Measurements from ENCODE around the gene SHLD2. TPM values are rescaled to one million over a fixed set of nuclear protein-coding genes. Genes with fewer than 3 reads are reported as not detected.
"Not testable (repeated sequence)": the region's sequence is repeated elsewhere in the genome, so short reads cannot be mapped to it uniquely, and the experiment has no call there.

Gene SHLD2, protein sequence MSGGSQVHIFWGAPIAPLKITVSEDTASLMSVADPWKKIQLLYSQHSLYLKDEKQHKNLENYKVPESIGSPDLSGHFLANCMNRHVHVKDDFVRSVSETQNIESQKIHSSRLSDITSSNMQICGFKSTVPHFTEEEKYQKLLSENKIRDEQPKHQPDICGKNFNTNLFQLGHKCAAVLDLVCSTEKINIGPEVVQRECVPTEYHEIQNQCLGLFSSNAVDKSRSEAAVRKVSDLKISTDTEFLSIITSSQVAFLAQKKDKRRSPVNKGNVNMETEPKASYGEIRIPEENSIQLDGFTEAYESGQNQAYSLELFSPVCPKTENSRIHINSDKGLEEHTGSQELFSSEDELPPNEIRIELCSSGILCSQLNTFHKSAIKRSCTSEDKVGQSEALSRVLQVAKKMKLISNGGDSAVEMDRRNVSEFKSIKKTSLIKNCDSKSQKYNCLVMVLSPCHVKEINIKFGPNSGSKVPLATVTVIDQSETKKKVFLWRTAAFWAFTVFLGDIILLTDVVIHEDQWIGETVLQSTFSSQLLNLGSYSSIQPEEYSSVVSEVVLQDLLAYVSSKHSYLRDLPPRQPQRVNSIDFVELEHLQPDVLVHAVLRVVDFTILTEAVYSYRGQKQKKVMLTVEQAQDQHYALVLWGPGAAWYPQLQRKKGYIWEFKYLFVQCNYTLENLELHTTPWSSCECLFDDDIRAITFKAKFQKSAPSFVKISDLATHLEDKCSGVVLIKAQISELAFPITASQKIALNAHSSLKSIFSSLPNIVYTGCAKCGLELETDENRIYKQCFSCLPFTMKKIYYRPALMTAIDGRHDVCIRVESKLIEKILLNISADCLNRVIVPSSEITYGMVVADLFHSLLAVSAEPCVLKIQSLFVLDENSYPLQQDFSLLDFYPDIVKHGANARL
- total RNA-seq = 26.7 TPM

DNA sequence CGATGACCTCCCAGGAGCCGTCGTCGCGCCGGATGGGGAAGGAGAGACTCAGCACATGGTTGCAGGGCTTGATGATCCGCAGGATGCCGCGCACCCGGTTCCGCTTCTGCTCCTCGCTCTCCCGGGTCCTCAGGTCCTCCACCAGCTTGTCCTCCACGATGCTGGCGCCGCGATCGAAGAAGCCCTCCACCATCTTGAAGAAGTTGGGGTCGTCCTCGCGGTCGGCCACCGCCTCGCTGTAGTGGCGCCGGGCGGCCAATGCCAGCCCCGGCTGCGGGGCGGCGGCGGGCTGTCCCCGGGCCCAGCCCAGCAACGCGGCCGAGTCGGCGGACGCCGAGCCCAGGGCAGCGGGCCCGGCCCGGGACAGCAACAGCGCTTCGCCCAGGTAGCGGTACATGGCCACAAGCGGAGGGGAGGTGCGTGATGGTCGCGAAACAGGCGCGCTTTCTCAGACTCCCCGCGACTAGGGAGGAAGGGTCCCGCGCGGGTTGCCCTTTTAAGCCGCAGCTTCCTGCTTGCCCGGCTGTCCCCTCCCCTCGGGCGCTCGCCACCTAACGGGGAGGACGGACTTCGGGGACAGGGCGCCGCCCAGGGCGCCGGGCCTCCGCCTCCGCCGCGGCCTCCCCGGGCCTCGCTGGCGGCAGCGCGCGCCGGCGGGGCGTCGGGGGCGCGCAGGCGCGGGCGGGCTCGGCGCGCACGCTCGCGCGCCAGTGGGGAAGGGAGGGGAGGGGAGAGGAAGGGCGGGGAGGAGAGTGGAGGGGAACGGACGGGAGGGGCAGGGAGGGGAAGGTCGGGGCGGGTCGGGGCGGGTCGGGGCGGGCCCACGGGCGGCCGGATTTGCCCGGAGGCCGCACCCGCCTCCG lies at the start of gene SHLD2, which contains the start of gene GLUD1:
SHLD2 (plus strand) TSS at position 834 of the 863 bp plus-strand sequence. CDS start 56,149 bp downstream, outside the sequence.
GLUD1 (minus strand) TSS at position 471 of the 863 bp plus-strand sequence; CDS start at position 397, 74 bp downstream.
- ATAC-seq = peak; percentile 75
- peak; percentile 96 for DNase-seq (ENCODE audit: low spot score)

DNA sequence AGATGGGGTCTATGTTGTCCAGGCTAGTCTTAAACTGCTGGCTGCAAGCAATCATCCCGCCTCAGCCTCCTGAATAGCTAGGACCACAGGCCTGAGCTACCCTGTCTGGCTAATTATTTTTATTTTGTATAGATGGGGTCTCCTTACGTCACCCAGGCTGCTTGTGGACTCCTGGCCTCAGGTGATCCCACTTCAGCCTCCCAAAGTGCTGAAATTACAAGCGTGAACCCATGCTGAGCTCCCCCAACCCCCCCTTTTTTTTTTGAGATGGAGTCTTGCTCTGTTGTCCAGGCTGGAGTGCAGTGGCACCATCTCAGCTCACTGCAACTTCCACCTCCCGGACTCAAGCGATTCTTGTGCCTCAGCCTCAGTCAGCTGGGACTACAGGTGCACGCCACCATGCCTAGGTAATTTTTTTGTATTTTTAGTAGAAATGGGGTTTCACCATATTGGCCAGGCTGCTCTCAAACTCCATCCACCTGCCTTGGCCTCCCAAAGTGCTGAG lies 49.5 kb upstream of the SHLD2 start:
- DNase-seq (ENCODE audit: low spot score) = no peak
- ATAC-seq = no peak

DNA sequence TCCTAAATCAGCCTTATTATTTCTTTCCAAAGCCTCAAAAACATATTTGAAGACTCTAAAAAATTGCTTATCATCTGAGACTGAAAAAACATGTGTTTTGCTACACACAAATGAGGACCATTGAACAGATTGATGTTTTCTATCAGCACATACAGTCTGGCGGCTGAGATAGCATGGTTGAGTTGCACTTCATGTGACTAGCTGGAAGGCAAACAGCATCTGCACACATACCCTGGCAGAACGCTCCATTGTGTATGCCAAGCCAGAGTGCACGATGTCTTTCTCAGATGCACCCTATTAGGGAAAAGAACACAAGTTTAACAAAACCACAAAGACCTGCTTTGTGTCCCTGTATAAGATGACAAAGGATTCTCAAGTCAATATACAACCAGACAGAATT lies 41.9 kb upstream of the SHLD2 start:
- ATAC-seq = peak; percentile 79

DNA sequence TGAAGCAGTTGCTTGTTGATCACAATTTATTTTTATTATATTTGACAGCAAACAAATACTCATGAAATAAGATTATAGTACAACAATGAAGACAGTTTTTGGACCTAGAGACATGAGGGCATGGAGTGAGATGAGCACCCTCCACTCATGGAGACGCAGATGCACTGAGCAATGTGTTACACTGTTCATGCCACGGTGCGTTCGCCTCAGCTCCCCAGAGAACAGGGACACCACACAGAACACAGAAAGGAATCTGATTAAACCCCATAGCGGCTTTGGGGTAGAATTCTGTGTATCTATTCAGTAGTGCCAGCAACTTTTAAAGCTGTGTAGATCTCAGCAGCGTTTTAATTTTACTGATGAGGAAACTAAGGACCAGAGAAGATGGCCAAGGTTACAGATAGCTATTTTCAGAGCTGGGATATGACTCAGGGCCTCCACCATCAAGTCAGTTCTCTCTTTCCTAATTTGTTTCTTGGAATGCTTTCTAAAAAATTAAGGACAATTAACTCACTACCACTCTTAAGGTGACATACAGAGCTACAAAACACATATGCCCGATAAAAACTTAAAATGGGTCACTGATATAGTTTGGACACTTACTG lies 41.3 kb upstream of the SHLD2 start:
- DNase-seq (ENCODE audit: low spot score) (no peak), ATAC-seq (peak; percentile 13)

More for the DNA sequence above, 41.9 kb upstream of the SHLD2 start:
- no peak for DNase-seq (ENCODE audit: low spot score)

DNA sequence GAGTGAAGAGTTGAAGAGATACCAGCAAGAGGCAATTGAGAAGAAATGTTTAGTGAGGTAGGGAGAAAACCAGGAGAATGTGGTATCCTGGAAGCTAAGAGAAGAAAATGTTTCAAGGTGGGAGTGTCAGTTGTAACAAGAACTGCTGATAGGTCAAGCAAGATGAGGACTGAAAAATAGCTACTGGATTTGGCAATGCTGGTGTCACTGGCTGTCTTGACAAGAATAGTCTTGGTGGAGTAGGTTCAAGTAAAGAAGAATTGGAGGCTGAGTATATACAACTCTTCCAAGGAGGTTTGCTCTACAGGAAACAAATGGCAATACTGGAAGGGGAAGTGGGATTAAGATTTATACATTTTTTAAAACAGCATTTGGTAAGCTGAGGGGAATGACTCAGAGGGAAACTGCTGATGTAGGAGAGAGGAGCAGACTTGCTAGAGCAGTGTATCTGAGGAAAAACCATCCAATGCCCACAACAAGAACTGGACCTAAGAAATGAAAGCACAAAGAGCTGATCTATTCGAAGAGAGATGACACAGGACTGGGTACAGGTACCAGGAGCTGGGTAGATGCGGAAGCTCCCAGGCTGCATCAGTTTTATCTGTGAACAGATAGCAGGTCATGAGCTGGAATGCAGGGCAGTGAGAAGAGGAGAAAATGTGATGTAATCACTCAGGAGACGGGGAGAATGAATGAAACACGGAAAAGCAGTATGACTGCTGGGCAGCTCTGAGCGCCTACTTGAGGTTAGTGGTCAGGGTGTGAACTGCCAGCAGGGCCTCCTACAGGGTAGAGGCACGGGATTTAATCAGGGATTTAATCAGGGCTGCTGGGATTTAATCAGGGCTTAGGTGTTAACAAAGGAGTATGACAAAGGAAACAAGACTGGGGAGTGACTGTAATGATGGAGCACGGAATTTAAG lies 40.4 kb upstream of the SHLD2 start:
- DNase-seq (ENCODE audit: low spot score) = no peak
- peak; percentile 31 for ATAC-seq

DNA sequence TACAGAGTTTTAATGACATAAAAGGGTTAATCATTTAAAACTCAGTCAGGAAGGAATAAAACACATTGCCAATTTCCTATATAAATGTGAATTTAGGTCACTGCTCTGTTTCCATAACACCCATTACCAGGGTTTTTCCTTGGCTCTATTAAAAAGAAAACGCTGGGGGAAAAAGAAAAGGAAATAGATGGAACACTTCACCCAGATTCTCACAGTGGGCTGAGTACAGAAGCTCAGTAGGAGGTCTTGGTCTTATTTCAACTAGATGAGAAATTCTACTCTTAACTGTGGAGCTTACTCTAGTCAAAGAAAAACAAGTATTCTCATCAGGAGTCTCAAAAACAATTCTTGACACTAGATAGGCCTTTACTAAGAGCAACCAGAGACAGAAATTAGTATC lies 36.8 kb upstream of the SHLD2 start:
- DNase-seq (ENCODE audit: low spot score) = no peak
- no peak for ATAC-seq

DNA sequence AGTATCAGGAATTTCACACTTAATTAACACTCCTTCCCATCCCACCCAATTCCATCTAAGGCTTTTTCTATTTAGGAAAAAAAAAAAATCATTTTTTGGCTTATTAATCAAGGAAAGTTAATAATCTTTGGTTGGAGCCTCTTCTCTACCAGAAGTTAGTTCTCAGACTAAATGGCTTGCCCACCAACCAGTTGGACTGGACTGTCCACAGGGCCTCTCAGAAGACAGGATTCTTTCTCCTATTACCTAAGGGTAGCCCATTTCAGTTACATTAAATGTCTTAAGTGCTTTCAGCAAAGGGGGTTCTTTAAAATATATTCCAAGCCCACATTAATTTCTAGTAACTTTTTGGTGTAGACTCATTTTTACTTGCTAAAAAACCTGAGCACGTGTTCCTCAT lies 35.6 kb upstream of the SHLD2 start:
- ATAC-seq (no peak), DNase-seq (ENCODE audit: low spot score) (no peak)

DNA sequence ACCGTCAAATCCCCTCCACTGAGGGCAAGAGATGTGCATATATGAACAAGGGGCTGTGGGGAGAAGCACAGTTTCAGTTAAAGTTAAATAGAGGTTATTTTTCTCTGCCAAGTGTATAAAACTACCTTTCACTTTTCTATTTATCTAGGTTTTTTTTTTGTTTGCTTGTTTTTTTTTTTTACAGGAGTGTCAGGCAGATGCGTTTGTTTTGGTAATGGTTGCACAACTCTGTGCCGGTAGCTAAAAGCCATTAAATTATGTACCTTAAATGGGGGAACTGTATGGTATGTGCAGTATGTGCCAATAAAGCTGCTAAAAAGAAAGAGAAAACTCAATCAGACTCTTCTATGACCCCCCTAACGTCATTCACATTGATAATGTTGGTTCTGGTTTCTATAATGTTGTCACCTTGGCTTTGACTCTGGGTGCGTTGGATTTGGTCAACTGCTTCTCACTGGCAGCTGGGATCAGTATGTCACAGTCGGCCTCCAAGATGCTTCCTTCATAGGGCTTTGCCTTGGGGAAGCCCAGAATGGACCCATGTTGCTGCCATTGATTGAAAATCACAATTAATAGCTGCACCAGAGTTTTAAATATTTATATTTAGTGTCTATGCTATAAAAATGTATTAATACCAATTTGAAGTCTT lies 34.6 kb upstream of the SHLD2 start:
- no peak for DNase-seq (ENCODE audit: low spot score)
- peak; percentile 54 for ATAC-seq

DNA sequence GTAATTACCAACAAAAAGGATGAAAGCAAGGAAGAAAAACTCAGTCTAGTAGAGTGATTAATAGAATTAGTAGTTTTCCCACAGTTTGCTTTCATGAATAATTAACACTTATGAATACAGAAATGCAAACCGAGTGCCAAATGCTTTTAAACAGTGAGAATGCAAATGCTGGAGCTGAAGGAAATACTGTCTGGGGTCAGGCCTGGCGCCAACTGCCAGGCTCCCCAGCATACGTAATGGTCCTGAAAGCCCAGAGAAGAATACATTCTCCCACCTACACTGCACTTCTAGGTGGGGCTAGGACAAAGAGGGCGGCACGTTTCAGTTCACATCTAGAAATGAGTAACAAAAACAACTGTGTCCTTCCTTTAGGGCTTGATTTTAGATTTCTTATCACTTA lies 30.4 kb upstream of the SHLD2 start:
- DNase-seq (ENCODE audit: low spot score) (no peak), ATAC-seq (no peak)

DNA sequence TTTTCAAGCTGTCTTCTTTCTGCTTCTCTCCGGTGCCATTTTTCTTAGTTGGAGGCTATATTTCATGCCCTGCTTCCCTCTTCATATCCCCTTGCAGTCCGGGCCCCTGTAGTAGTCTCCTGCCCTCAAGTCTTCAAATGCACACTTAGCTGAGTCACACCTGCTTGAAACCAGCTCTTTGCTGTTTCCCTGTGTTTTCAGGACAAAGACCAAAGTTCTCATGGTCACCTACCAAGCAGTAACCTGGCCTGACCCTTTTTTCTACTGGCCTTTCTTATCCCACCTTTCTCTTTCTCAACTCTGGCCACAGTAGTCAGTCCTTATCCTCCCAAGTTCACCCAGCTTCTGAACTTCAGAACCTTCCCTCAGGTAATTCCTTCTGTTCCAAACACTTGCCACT lies 28.8 kb upstream of the SHLD2 start:
- no peak for DNase-seq (ENCODE audit: low spot score)
- peak; percentile 66 for ATAC-seq

DNA sequence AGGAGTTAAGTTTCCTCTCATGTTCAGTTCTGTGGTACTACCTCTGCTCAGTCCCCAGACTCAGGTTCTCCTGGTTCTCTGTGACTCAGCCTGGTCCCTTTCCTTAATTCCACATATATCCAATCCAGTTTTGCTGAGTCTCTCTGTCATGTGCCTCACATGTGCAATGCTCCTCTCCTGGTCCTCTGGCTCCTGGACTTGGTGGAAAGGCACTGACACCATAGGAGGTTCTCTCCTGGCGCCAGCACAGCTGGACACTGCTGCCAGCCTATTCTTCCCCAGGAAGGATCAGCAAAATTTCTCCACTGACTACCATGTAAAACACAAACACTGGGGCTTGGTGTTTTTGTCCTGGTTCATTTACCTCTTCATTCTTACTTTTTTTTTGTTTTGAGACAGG lies 28.1 kb upstream of the SHLD2 start:
- no peak for DNase-seq (ENCODE audit: low spot score)
- ATAC-seq = peak; percentile 55

DNA sequence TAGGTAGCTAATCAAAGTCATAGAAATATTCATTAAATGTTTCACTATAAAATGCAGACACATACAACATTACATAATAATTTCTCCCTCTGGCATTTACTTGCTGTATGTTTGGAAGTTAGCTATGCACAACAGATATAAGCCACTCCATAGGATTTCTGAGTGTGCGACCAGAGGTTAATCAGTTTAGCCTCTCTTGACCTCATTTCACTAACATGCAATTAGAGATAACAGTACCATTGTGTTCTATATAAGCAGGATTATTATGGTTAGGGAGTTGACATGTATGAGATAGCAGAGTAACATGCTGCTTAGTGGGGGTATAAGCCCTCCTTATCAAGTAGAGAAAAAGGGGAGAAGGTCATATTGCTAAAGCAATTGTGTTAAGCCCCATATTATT lies 26.7 kb upstream of the SHLD2 start:
- ATAC-seq (no peak), DNase-seq (ENCODE audit: low spot score) (no peak)

DNA sequence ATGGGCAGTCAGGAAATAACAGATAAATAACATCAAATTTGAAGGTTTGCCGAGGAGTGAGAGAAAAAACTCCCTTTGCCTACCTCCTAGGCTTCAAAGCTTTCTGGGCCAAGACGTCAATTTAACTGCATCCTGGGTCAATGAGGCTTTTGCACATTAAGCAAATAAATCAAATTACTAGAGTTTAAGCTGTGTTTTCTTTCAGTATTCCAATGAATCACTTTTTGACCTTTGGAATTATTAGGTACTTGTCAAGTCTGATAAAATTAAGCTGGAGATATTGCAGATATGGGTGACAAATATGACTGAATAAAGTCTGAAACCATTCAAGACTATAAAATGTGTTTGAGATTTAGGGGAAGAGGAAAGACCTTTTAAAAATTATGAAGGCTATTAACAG lies 22.6 kb upstream of the SHLD2 start:
- no peak for ATAC-seq
- DNase-seq (ENCODE audit: low spot score) = no peak

DNA sequence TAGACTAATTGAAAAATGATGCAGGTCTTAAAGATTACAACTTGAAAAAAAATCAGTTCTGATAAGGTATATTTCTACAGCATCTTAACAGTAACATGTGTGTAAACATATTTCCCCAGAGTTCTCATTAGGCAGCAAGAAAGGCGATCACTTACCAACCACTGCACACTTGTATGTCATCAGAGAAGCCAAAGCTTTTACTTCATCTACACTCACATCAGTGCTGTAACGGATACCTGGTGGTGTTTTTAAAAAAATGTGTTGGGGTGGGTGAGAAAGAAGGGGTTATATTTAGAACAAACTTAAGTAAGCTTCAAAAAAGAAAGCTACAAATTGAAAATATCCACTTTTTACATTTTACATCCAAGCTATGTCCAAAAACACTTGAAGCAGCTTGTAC lies 18.6 kb upstream of the SHLD2 start:
- not testable (repeated sequence) for ATAC-seq; DNase-seq (ENCODE audit: low spot score)

DNA sequence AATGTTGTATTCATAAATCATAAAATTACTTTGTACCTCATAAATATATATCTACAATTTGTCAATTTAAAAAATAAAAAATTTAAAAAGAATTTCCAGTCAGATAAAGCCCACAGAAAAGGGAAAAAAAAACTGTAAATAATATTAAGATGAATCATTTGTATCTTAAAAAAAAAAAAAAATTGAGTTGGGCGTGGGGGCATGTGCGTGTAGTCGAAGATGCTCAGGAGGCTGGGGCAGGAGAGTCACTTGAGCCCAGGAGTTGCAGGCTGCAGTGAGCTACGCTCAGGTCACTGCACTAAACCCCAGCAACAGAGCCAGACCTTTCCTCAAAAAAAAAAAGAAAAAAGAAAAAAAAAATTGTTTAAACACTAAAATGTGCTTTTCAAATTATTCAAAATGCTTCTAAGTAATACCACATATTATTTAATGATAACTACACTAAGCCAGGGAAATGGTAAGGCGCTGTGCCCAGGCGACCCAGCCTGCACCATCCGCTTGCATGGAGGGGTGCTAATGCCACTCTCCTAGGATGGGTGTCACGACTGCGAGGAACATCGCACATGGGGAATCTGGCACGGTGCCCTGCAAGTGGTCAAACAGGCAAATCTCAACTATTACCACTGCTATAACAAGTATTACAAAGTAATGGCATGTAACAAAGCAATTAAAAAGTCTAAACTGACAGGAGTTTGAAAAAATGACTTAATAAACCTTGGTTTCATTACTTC lies 15.7 kb upstream of the SHLD2 start:
- peak; percentile 57 for ATAC-seq

DNA sequence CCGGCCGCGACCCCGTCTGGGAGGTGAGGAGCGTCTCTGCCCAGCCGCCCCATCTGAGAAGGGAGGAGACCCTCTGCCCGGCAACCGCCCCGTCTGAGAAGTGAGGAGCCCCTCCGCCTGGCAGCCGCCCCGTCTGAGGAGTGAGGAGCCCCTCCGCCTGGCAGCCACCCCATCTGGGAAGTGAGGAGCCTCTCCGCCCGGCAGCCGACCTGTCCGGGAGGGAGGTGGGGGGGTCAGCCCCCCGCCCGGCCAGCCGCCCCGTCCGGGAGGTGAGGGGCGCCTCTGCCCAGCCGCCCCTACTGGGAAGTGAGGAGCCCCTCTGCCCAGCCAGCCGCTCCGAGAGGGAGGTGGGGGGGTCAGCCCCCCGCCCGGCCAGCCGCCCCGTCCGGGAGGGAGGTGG lies 14.4 kb upstream of the SHLD2 start:
- DNase-seq (ENCODE audit: low spot score); ATAC-seq: not testable (repeated sequence)

More for the DNA sequence above, 15.7 kb upstream of the SHLD2 start:
- no peak for DNase-seq (ENCODE audit: low spot score)

DNA sequence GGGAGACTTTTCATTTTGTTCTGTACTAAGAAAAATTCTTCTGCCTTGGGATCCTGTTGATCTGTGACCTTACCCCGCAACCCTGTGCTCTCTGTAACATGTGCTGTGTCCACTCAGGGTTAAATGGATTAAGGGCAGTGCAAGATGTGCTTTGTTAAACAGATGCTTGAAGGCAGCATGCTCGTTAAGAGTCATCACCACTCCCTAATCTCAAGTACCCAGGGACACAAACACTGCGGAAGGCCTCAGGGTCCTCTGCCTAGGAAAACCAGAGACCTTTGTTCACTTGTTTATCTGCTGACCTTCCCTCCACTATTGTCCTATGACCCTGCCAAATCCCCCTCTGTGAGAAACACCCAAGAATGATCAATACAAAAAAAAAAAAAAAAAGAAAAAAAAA lies 13.4 kb upstream of the SHLD2 start:
- DNase-seq (ENCODE audit: low spot score); ATAC-seq: not testable (repeated sequence)

DNA sequence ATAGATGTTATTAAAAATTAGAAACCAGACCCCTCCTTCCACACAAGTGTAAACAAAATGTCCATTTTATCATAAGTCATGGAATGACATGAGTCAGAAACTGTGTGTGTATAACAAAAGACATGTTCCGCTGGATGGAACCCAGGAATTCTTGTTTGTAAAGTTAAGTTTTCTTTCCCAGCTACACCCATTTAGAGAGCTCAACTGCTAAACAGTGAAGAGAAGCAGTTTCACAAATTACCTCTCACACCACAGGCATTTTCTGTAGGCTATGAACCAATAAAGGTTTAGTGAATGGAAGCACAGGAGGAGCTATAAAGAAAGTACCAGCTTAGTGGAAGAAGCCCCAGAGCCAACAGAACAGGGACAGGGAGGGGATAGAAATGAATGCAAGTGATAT lies 12.8 kb upstream of the SHLD2 start:
- not testable (repeated sequence) for ATAC-seq; DNase-seq (ENCODE audit: low spot score)

Data from left lobe of liver (tissue), 2 donors.